ENCODE measurements around the gene RNF145. TPM values are rescaled to one million over a fixed set of nuclear protein-coding genes. Genes with fewer than 3 reads are reported as not detected.
"Not testable (repeated sequence)": the region's sequence is repeated elsewhere in the genome, so short reads cannot be mapped to it uniquely, and the experiment has no call there.

The RNF145 gene
- total RNA-seq, 1 experiment from 2014 or later, result 44.4 TPM

DNA sequence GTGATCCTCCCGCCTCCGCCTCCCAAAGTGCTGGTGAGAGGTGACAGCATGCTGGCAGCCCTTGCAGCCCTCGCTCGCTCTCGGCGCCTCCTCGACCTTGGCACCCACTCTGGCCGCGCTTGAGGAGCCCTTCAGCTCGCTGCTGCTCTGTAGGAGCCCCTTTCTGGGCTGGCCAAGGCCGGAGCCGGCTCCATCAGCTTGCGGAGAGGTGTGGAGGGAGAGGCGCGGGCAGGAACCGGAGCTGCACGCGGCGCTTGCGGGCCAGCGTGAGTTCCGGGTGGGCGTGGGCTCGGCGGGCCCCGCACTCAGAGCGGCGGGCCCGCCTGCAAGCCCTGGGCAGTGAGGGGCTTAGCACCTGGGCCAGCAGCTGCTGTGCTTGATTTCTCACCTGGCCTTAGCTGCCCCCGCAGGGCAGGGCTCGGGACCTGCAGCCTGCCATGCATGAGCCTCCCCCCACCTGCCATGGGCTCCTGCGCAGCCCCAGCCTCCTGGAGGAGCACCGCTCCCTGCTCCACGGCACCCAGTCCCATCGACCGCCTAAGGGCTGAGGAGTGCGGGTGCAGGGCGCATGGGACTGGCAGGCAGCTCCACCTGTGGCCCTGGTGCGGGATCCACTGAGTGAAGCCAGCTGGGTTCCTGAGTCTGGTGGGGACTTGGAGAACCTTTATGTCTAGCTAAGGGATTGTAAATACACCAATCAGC is 90.2 kb downstream of the RNF145 start:
- DNase-seq (ENCODE audit: low read depth), result not testable (repeated sequence)

DNA sequence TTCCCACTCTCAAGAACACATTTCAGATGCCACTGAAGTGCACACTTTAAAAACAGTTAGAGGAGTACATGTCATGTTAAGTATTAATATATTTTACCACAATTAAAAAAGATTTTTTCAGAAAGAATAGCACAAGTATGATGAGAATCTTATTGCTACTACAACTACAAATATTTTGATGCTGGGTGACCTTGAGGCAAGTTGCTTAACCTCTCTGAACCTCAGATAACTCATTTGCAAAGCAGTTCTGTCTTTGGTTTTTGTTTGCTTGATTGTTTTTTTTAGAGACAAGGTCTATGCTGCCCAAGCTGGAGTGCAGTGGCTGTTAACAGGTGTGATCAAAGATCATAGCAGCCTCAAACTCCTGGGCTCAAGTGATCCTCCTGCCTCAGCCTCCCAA is 95.9 kb downstream of the RNF145 start:
- DNase-seq (ENCODE audit: low read depth), result no peak

DNA sequence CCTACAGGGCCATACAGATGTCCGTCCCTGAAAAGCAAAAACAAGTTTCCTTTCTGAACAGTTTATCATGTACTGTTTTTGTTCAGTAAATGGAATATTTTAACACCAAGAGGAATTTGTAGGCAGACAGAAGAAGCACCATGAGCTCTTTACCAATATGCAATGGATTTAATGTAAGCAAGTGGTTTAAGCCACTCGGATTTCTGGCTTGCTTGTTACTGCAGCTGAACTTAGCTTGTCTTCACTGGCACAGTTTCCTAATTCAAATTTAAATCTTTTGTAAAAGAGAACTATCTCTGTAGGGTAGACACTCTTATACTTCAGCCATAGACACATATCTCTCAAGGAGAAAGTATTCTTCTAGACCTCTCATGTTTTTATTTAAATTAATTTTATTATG is 96.9 kb downstream of the RNF145 start:
- DNase-seq (ENCODE audit: low read depth), result no peak

Other genes with a start within 250 kb of the RNF145 start
- gene EBF1, start 109.6 kb downstream of the RNF145 start, total RNA-seq (2014; rRNA removed), result 2.8 and 3.3 TPM in 2 replicates
- gene UBLCP1, start 53.7 kb upstream of the RNF145 start, total RNA-seq (2014; rRNA removed), result 36.5 and 36.7 TPM in 2 replicates
- gene IL12B, start 120.9 kb upstream of the RNF145 start, total RNA-seq (2014; rRNA removed), result not detected in 2 replicates